Activated T-cell treated with anti-CD3 and anti-CD28 coated beads, Interleukin-2, amount 50 U/mL, for 4 hours (primary cell): Measurements from ENCODE around the gene GATA3. TPM values are rescaled to one million over a fixed set of nuclear protein-coding genes. Genes with fewer than 3 reads are reported as not detected.

Experiments
- total RNA-seq, 3 donors: library from RNA; stranded (reverse); gene quantifications; one replicate each; pipeline ENCODE4 v1.2.1, GENCODE V29; 2021

Gene GATA3
- total RNA-seq, 3 donors from 2014 or later, result 28.1 to 71.9 (median 42.1) TPM

Other genes starting within 250 kb of the GATA3 start
- 10 to 100 TPM; 21.0 to 22.2 (median 22.0) TPM for gene TAF3, start 236.2 kb upstream of the GATA3 start, total RNA-seq